HG03521 (cell line): ENCODE data around the gene UBASH3A.

Source experiments
- ATAC-seq: cut with Tn5 transposase; IDR thresholded peaks from one replicate; pipeline ENCODE4 v1.9.1; 2021; ENCODE audit warnings: mild to moderate bottlenecking, moderate library complexity; ENCODE audit not compliant: unreplicated experiment

The UBASH3A gene

DNA sequence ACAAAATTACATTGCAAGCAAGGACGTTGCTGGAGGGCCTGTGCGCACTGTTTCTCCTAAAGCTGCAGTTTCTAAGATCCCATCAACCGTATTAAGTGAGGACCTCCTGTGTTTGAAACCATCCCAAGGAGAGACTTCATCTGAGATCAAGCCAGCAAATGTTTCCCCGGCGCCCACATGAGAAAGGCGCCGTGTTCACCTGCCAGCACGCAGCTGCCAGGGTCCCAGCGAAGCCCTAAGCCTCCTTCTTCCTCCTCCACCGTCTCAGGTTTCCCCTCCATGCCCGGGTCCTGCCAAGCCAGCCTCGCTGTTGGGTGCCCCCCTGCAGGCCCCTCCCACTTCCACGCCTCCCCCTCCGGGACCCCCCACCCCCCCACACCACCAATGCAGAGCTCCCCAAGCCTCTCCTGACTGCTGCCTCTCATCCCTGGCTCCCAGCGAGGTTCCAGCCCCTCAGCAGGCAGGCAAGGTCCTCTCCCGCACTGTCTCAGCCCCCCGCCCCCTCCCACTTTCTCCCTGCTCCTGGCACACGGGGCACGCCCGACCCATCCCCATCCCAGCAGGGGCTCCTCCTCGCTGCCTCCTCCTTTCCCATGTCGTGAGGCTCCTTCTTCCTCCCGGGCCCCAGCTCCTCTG is 28.7 kb upstream of the UBASH3A start:
- ATAC-seq: no peak

GRCh38 chr21:42375506-42375905 is 28.2 kb upstream of the UBASH3A start:
- no peak for ATAC-seq

DNA sequence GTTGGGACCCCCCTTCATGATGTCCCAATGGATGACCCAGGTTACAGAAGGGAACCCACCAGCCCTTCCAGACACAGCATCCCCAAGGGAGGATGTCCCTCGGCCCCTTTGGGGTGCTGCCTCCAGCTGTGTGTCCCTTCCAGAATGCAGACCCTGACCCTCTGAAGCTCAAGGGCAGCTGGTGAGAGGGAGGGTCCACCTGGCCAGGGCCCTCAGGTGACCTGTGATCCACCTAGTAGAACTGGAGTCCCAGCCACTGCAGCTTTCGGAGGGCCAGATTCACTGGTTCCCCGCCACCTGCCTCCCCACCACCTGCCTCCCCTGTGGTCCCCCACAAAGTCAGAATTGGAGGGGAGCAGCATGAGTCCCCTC is 27.8 kb upstream of the UBASH3A start:
- no peak for ATAC-seq

DNA sequence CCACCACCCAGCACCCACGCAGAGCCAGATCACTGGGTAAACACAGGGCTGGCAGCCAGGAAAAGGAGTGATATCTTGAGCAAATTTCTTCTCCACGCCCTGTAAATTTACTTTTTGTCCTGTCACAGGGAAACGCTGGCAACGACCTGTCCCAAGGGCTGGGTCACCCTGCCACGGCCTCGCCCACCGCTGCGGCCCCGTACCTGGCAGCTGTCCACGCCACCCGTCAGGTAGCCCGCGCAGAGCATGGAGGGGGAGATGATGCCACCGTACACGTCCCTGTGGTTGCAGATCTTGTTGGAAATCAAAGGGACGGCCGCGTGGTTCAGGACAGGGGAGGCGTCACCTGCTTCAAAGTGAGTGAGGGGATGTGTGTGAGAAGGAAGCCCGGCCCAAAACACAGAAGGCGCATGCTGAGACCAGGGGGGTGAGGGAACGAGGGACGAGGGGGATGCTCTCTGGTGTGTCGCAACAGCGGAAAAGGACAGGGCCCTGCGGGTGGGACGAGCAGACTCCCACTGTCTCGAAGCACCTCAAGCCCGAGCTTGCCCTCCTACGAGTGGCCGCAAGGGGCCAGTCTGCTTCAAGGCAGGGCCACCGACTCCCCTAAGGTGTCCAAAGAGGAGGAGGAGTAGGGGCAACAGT is 27.2 kb upstream of the UBASH3A start:
- no peak for ATAC-seq

DNA sequence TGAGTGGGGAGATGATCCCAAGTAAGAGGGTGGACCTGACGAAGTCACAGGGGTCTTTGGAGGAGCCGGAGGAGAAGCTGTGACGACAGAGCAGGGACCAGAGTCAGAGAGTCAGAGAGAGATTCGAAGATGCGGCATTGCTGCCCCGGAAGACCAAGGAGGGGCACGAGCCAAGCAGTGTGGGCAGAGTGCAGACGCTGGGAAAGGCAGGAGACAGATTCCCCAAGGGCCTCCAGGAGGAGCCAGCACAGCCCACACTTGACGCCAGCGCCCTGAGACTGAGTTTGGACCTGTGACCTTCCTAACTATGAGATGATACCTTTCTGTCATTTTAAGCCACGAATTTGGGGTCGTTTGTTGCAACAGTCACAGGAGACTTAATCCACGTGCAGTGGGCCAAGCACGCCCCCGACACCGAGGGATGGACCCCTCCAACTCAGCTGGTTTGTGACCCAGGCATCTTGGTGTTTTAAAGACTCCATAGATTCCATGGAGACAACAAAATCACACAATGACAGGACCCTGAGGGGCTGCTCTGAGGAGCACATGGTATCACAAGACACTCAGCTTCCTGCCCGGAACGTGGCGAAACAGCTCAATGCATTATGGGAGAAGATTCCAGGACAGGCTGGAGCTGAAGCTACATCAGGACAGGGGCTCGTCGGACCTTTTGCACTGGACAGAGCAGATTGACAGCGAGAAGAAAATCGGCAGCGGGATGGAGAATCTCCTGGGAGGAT is 26.3 kb upstream of the UBASH3A start:
- no peak for ATAC-seq

GRCh38 chr21:42377951-42378340 is 25.8 kb upstream of the UBASH3A start:
- ATAC-seq: no peak

GRCh38 chr21:42378418-42378817 is 25.3 kb upstream of the UBASH3A start:
- ATAC-seq: no peak

DNA sequence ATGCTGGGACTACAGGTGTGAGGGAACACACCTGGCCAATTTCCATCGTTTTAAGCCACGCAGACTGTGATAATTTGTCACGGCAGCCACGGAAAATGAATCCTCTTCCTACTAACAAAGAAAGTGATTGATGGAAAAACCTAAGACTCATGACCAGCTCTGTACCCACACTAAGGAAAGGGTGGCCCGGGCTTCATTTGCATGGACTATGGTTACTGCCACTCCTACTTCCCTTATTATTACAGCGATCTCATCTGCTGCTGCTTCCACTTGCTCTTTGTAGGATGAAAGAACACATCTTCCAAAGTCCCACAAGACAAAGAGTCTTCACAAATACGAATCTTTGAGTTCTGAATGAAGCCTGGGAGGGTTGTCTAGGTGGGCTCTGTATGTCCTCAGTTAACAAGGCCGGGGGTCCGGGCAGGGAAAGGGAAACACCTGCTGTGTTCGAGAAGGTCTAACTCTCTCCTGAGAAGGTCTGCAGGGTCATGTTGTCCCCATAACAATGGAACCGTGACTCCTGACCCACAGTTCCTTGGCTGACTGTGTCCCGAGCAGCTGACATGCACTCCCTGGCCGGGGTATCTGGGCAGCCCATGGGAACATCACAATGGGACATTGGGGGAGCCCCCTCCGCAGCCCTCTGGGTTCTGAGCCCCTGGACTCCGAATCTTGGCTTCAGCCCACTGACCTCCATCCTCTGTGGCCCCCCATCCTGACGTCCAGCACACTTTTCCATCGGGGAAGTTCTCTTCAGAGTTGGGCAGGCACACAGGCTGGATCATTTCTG is 24.1 kb upstream of the UBASH3A start:
- no peak for ATAC-seq

DNA sequence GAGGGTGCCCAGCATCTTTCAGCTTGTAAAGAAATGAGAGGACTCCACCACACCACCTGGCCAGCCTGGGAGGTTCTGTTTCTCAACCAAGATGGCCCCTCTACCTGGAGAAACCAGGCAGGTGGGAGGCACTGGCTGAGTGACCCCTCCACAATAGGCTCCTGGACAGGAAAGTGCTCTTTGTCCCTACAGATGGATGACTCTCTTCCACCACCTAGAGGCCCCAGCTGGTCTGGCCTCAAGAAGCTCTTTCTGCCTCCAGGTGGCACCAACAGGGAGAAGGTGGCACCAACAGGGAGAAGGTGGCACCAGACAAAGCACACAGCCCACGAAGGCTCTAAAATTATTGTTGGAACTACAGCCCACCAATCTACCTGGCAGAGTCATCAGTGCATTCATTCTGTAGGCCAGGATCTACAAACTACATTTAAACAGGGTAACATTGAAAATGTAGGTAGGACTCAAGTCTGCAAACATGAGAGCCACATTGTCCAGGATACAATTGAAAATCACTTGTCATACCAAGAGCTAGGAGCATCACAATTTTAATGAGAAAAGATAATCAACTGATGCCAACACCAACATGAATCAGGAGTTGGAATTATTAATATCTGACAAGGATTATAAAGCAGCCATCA is 22.2 kb upstream of the UBASH3A start:
- ATAC-seq: no peak

DNA sequence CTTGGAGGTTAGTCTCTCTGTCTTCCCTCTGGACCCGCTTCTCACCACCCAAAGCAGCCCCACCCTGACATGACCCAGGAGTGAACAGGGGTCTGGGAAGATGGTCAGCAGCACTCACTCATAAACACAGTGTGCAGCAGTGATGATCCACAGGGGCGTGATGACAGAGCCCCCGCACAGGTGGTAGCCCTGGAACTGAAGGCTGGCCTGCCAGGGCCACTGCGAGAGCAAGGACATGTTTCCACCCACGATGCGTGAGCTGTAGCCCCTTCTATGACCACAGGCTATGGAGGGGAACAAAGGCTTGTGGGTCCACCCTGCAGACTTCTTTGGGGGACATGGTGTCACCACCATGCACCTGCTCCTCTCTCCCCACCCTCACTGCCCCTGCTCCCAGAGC is 20.8 kb upstream of the UBASH3A start:
- no peak for ATAC-seq

DNA sequence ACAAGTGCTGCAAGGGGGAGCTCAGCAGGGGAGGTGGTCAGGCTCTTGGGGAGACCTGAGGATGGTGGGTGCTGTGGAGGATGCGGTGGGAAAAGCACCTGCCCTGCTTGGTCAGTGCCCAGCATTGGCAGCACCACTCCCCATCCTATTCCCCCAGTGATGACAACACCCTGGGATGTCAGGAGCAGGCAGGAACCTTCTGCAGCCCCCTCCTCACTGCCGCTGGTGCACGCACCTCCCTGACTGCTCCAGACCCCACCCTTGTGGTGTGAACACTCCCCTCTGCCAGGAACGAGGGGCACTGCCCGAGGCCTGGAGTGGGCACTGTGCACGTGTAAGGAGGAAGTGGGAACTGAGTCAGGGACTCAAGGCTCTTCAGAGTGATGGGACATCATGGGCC is 20.4 kb upstream of the UBASH3A start:
- no peak for ATAC-seq

GRCh38 chr21:42384156-42384945 is 19.4 kb upstream of the UBASH3A start:
- no peak for ATAC-seq

GRCh38 chr21:42384989-42385388 is 18.7 kb upstream of the UBASH3A start:
- ATAC-seq: no peak

- ATAC-seq: no peak
Observed at GRCh38 chr21:42385619-42386018, 18.1 kb upstream of the UBASH3A start.

DNA sequence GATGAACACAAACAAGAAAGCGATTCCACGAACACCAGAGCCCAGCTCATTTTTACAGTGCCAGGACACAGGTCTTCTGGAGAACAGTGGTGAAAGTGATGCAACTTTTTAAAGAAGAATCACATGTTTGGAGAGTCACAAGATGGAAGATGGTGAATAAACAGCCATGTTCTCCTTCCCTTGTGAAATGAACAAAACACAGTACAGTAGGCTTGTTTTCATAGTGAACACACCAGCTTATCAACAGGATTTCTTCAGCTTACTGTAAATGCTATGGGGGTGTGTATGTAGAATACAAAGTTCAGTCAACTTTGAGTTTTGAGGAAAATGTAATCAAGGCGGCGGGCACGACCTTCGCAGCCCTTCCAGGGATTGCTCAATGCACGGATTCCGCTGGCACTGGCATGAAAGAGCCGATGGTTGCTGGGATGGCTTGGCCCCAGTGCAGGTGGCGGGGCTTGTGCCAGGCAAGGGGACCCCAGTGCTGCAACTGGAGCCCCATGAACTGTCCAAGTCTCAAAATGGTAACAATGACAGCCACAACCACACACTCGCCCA is 17.6 kb upstream of the UBASH3A start:
- ATAC-seq: no peak

DNA sequence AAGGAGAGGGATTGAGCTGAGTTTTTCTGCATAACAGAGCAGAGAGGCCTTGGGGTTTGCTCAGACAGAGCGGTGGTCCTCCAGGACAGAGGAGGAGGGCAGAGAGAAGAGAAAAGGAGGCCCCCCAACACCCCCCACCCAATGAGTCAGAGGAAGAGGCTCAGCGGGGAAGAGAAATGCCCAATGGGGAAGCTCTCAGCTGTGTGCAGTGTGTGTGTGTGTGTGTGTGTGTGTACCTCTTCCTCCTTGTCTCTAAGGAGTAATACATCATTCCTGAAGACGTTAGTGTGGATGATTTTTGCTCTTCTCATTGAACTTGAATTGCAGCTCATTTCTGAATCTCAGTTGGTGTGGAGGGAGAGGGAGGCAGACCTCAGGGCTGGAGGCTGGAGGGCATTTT is 16.5 kb upstream of the UBASH3A start:
- no peak for ATAC-seq

GRCh38 chr21:42387843-42388340 is 15.8 kb upstream of the UBASH3A start:
- ATAC-seq: no peak

DNA sequence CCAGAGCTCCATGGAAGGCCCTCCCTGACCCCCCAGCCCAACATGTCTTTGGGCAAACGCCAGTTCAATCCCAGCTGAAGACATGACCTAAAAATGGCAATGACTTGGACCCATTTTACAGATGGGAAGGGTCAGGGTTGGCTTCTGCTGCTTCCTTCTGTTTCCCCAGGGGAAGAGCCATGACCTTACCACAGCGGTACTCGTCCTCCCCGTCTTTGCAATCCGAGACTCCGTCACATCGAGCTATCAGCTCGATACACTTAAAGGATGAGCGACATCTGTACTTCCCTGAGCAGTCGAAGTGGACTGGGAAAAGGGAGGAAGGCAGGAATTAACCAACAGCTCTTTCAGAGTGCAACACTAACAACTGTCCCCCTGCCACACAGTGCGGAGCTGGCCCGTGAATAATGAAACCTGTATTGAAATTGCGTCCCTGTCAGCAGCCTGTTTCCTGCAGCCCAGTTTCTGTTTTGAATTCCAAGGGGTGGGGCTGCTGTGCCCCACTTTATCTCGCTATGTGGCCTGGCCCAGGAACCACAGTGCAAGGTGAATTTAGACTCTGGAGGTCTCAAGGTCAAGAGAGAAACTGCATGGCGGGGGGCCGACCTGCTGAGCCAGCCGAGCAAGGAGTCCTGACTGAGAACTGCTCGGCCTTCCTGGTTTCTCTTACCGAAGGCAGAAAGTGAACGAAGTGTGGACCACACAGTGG is 14.8 kb upstream of the UBASH3A start:
- no peak for ATAC-seq

DNA sequence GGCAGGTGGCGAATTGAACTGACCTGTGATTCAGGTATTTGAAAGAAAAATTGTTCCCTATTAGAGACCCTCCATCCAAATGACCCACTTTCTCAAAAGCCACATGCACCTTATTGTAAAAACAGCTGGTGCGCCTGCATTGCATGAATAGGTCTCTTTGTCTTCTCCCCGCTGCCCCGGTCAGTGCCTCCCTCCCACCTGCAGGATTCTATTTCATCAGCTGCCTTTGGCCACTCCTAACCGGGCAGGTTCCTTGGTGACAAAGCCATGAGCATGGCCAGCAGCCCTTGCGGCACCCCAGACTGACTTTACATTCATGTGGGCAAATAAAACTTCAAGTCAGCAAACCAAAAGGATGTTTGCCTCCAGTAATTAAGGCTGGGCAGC is 14.3 kb upstream of the UBASH3A start:
- ATAC-seq: no peak
